Transverse colon (tissue), 4 donors: ENCODE data around the gene PDC.
"Not testable (repeated sequence)": the region's sequence is repeated elsewhere in the genome, so short reads cannot be mapped to it uniquely, and the experiment has no call there.

Source experiments
- EP300 ChIP-seq: sonication (generic); formaldehyde crosslinking; IDR thresholded peaks from one replicate; pipeline ENCODE4 v1.6.1; 2017; ENCODE audit warnings: antibody characterized with exemption, low read depth
- POLR2A ChIP-seq: fragments of 450-650 bp; IDR thresholded peaks from one replicate; pipeline ENCODE4 v1.6.1; 2016; ENCODE audit warnings: antibody characterized with exemption, mild to moderate bottlenecking, moderate library complexity
- POLR2AphosphoS5 ChIP-seq, 3 donors: sonication (generic); formaldehyde crosslinking; IDR thresholded peaks; one replicate each; pipeline ENCODE4 v1.6.1; 2016; ENCODE audit warnings: antibody characterized with exemption in 3 of 3
- TF ChIP-seq, protein P1 (sequence below), 5 experiments: fragments of 200-600 bp in 3 of 5; fragments of 450-650 bp in 2 of 5; sonication (generic) in 3 of 5; IDR thresholded peaks; 1 replicate in 2 of 5; 2 replicates in 3 of 5; pipeline ENCODE4 v1.5.1; 2016 to 2017; ENCODE audit warnings: antibody characterized with exemption in 5 of 5, inconsistent platforms in 3 of 5, mild to moderate bottlenecking in 2 of 5, moderate library complexity in 1 of 5

- not testable (repeated sequence) for TF ChIP-seq EP300; POLR2A; POLR2AphosphoS5 (IDR thresholded peaks at IDR 0.05)
- TF ChIP-seq, protein P1, sequence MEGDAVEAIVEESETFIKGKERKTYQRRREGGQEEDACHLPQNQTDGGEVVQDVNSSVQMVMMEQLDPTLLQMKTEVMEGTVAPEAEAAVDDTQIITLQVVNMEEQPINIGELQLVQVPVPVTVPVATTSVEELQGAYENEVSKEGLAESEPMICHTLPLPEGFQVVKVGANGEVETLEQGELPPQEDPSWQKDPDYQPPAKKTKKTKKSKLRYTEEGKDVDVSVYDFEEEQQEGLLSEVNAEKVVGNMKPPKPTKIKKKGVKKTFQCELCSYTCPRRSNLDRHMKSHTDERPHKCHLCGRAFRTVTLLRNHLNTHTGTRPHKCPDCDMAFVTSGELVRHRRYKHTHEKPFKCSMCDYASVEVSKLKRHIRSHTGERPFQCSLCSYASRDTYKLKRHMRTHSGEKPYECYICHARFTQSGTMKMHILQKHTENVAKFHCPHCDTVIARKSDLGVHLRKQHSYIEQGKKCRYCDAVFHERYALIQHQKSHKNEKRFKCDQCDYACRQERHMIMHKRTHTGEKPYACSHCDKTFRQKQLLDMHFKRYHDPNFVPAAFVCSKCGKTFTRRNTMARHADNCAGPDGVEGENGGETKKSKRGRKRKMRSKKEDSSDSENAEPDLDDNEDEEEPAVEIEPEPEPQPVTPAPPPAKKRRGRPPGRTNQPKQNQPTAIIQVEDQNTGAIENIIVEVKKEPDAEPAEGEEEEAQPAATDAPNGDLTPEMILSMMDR (IDR thresholded peaks at IDR 0.05) = not testable (repeated sequence)
Observed at GRCh38 chr1:186459161-186459560, 1.8 kb downstream of the PDC start.
